HepG2 (cell line): ENCODE results near the gene GIPC1. TPM values are rescaled to one million over a fixed set of nuclear protein-coding genes. Genes with fewer than 3 reads are reported as not detected.

ENCODE experiments used
- ARNT2 ChIP-seq: sonication (generic); formaldehyde crosslinking; IDR thresholded peaks from 2 replicates; pipeline ENCODE4 v1.8.0; 2022; ENCODE audit warnings: mild to moderate bottlenecking, low read depth, missing genetic modification reagents, moderate library complexity
- ASH2L ChIP-seq: fragments of 300-600, 200-600 bp; sonication (generic); IDR thresholded peaks from 2 replicates; pipeline ENCODE4 v1.7.0; 2017; ENCODE audit warnings: low read depth, mild to moderate bottlenecking, moderate library complexity, mixed read lengths, low read length; ENCODE audit not compliant: insufficient read length
- ATM ChIP-seq: fragments of 450-650 bp; IDR thresholded peaks from 2 replicates; pipeline ENCODE4 v1.7.1; 2017; ENCODE audit warnings: mild to moderate bottlenecking, borderline replicate concordance
- CC2D1A ChIP-seq: sonication (generic); formaldehyde crosslinking; IDR thresholded peaks from 2 replicates; pipeline ENCODE4 v1.8.1; 2023; ENCODE audit warnings: mild to moderate bottlenecking, missing genetic modification reagents
- CENPBD1 ChIP-seq: sonication (generic); formaldehyde crosslinking; IDR thresholded peaks from 2 replicates; pipeline ENCODE4 v1.8.0; 2022; ENCODE audit warnings: missing genetic modification reagents, low read depth, mild to moderate bottlenecking, borderline replicate concordance
- ETV5 ChIP-seq: IDR thresholded peaks from 2 replicates; pipeline ENCODE4 v1.6.1; 2018; ENCODE audit warnings: missing biosample characterization, missing genetic modification reagents, inconsistent platforms, borderline replicate concordance
- FOXO1 ChIP-seq: sonication (generic); formaldehyde crosslinking; IDR thresholded peaks from 2 replicates; pipeline ENCODE4 v1.4.0; 2020; ENCODE audit warnings: missing genetic modification reagents
- KLF15 ChIP-seq: sonication (generic); formaldehyde crosslinking; IDR thresholded peaks from 2 replicates; pipeline ENCODE4 v1.8.1; 2023; ENCODE audit warnings: borderline replicate concordance, mild to moderate bottlenecking, inconsistent platforms, missing genetic modification reagents, mixed read lengths
- RBFOX2 ChIP-seq: fragments of 200-400 bp; formaldehyde crosslinking; IDR thresholded peaks from 2 replicates; pipeline ENCODE4 v1.6.1; 2017; ENCODE audit warnings: low read depth, mild to moderate bottlenecking, low read length
- RXRB ChIP-seq: IDR thresholded peaks from 2 replicates; pipeline ENCODE4 v1.6.1; 2016; ENCODE audit warnings: borderline replicate concordance, missing genetic modification reagents, missing compliant biosample characterization
- SRF ChIP-seq: IDR thresholded peaks from 2 replicates; pipeline ENCODE4 v1.6.1; 2011; ENCODE audit warnings: mild to moderate bottlenecking, low read depth, low read length, moderate library complexity
- SSRP1 ChIP-seq: IDR thresholded peaks from 2 replicates; pipeline ENCODE4 v1.6.1; 2016; ENCODE audit warnings: control low read depth
- TOE1 ChIP-seq: sonication (generic); formaldehyde crosslinking; IDR thresholded peaks from 2 replicates; pipeline ENCODE4 v1.4.0; 2020; ENCODE audit warnings: mild to moderate bottlenecking, missing genetic modification reagents
- ZBTB38 ChIP-seq: sonication (generic); formaldehyde crosslinking; IDR thresholded peaks from 2 replicates; pipeline ENCODE4 v1.5.1; 2020; ENCODE audit warnings: mild to moderate bottlenecking, missing genetic modification reagents
- ZIK1 ChIP-seq: sonication (generic); formaldehyde crosslinking; IDR thresholded peaks from 2 replicates; pipeline ENCODE4 v1.5.0; 2020; ENCODE audit warnings: mild to moderate bottlenecking, low read depth, missing genetic modification reagents, borderline replicate concordance
- ZNF292 ChIP-seq: sonication (generic); formaldehyde crosslinking; IDR thresholded peaks from 2 replicates; pipeline ENCODE4 v1.8.1; 2022; ENCODE audit warnings: mild to moderate bottlenecking, low read depth, missing genetic modification reagents, borderline replicate concordance
- ZNF343 ChIP-seq: sonication (generic); formaldehyde crosslinking; IDR thresholded peaks from 2 replicates; pipeline ENCODE4 v1.4.0; 2020; ENCODE audit warnings: mild to moderate bottlenecking, missing genetic modification reagents
- ZNF746 ChIP-seq: sonication (generic); formaldehyde crosslinking; IDR thresholded peaks from 2 replicates; pipeline ENCODE4 v1.8.0; 2022; ENCODE audit warnings: mild to moderate bottlenecking, missing genetic modification reagents
- ZNF777 ChIP-seq: sonication (generic); formaldehyde crosslinking; IDR thresholded peaks from 2 replicates; pipeline ENCODE4 v1.4.0; 2020; ENCODE audit warnings: missing genetic modification reagents
- ZNF839 ChIP-seq: sonication (generic); formaldehyde crosslinking; IDR thresholded peaks from 2 replicates; pipeline ENCODE4 v1.4.0; 2020; ENCODE audit warnings: missing genetic modification reagents, mild to moderate bottlenecking, borderline replicate concordance
- polyA plus RNA-seq, 8 experiments: library from polyadenylated mRNA; depleted of rRNA in 3 of 8; stranded (reverse) in 7 of 8; unstranded in 1 of 8; fragments of >200 nt; fragmentation: Illumina TruSeq in 4 of 8; extraction: Trizol in 4 of 8; gene quantifications; 2 replicates each; pipeline versions ENCODE4 v1.2.1 to v1.2.3, GENCODE V29; 2011 to 2016; ENCODE audit warnings: low read depth in 4 of 8, missing spikeins in 1 of 8, mixed read lengths in 1 of 8; ENCODE audit not compliant: insufficient read depth in 1 of 8
- total RNA-seq, 5 experiments: library from RNA; depleted of rRNA; stranded (reverse); fragments of >200 nt; fragmentation: Illumina TruSeq; extraction: Trizol; gene quantifications; 2 replicates each; pipeline ENCODE4 v1.2.3, GENCODE V29; 2016; ENCODE audit warnings: low read depth in 1 of 5
- TF ChIP-seq, protein P1 (sequence below): IDR thresholded peaks from 2 replicates; pipeline ENCODE4 v1.4.0; 2020; ENCODE audit warnings: mild to moderate bottlenecking, missing genetic modification reagents
- TF ChIP-seq, protein P2 (sequence below): sonication (generic); formaldehyde crosslinking; IDR thresholded peaks from 2 replicates; pipeline ENCODE4 v1.5.1; 2020; ENCODE audit warnings: mild to moderate bottlenecking, moderate library complexity, missing genetic modification reagents
- TF ChIP-seq, protein P3 (sequence below): conservative IDR thresholded peaks from 2 replicates; pipeline ENCODE4 v1.6.1; 2018; ENCODE audit warnings: missing genetic modification reagents

GIPC1 gene
- total and polyA plus RNA-seq, 2 of the 13 experiments (the other 11 are each of a cell fraction or from before 2014, with no cell fraction given): 27.1 to 48.1 TPM

- TF ChIP-seq, protein P1, sequence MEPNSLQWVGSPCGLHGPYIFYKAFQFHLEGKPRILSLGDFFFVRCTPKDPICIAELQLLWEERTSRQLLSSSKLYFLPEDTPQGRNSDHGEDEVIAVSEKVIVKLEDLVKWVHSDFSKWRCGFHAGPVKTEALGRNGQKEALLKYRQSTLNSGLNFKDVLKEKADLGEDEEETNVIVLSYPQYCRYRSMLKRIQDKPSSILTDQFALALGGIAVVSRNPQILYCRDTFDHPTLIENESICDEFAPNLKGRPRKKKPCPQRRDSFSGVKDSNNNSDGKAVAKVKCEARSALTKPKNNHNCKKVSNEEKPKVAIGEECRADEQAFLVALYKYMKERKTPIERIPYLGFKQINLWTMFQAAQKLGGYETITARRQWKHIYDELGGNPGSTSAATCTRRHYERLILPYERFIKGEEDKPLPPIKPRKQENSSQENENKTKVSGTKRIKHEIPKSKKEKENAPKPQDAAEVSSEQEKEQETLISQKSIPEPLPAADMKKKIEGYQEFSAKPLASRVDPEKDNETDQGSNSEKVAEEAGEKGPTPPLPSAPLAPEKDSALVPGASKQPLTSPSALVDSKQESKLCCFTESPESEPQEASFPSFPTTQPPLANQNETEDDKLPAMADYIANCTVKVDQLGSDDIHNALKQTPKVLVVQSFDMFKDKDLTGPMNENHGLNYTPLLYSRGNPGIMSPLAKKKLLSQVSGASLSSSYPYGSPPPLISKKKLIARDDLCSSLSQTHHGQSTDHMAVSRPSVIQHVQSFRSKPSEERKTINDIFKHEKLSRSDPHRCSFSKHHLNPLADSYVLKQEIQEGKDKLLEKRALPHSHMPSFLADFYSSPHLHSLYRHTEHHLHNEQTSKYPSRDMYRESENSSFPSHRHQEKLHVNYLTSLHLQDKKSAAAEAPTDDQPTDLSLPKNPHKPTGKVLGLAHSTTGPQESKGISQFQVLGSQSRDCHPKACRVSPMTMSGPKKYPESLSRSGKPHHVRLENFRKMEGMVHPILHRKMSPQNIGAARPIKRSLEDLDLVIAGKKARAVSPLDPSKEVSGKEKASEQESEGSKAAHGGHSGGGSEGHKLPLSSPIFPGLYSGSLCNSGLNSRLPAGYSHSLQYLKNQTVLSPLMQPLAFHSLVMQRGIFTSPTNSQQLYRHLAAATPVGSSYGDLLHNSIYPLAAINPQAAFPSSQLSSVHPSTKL (CRISPR knock-in tag): no peak
- TF ChIP-seq RXRB (CRISPR knock-in tag) (0 out of 2 replicates have a peak, but pooled peaks have one; percentile 12), KLF15 (CRISPR knock-in tag) (no peak), ZIK1 (CRISPR knock-in tag) (no peak), CC2D1A (CRISPR knock-in tag) (no peak), ATM (no peak), ASH2L (peak; percentile 53), ZNF343 (CRISPR knock-in tag) (0 out of 2 replicates have a peak, but pooled peaks have one; percentile 23), TOE1 (CRISPR knock-in tag) (peak; percentile 42; the same call in 1 of the 2 replicates), RBFOX2 (peak; percentile 97), ETV5 (no peak), ZNF839 (CRISPR knock-in tag) (peak; percentile 91), ZNF746 (CRISPR knock-in tag) (no peak), ZNF777 (CRISPR knock-in tag) (no peak), SRF (no peak), CENPBD1 (CRISPR knock-in tag) (no peak), SSRP1 (CRISPR knock-in tag) (no peak), ZNF292 (CRISPR knock-in tag) (no peak), ZBTB38 (CRISPR knock-in tag) (no peak), ARNT2 (CRISPR knock-in tag) (peak; percentile 42; the same call in 1 of the 2 replicates), FOXO1 (CRISPR knock-in tag) (no peak; the same call in 1 of the 2 replicates)
- TF ChIP-seq, protein P2, sequence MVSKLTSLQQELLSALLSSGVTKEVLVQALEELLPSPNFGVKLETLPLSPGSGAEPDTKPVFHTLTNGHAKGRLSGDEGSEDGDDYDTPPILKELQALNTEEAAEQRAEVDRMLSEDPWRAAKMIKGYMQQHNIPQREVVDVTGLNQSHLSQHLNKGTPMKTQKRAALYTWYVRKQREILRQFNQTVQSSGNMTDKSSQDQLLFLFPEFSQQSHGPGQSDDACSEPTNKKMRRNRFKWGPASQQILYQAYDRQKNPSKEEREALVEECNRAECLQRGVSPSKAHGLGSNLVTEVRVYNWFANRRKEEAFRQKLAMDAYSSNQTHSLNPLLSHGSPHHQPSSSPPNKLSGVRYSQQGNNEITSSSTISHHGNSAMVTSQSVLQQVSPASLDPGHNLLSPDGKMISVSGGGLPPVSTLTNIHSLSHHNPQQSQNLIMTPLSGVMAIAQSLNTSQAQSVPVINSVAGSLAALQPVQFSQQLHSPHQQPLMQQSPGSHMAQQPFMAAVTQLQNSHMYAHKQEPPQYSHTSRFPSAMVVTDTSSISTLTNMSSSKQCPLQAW (CRISPR knock-in tag): peak; percentile 89
- TF ChIP-seq, protein P3, sequence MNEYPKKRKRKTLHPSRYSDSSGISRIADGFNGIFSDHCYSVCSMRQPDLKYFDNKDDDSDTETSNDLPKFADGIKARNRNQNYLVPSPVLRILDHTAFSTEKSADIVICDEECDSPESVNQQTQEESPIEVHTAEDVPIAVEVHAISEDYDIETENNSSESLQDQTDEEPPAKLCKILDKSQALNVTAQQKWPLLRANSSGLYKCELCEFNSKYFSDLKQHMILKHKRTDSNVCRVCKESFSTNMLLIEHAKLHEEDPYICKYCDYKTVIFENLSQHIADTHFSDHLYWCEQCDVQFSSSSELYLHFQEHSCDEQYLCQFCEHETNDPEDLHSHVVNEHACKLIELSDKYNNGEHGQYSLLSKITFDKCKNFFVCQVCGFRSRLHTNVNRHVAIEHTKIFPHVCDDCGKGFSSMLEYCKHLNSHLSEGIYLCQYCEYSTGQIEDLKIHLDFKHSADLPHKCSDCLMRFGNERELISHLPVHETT (CRISPR knock-in tag): no peak
Measured at GRCh38 chr19:14529254-14530004, 33.5 kb upstream of the GIPC1 start, which contains the start of gene TECR (continued).
